GM12865 (cell line): ENCODE measurements around the gene TMPRSS13.

Source experiments
- DNase-seq: peaks from one replicate; pipeline ENCODE4 v3.0.0; 2010; ENCODE audit warnings: low read depth
- H3K4me3 ChIP-seq: 2 replicates; pipeline ENCODE4 v1.5.1; 2011; ENCODE audit warnings: mild to moderate bottlenecking, low read depth, low read length, control low read depth
- CTCF ChIP-seq: IDR thresholded peaks from 2 replicates; pipeline ENCODE4 v1.5.1; 2011; ENCODE audit warnings: low read length, control low read depth, low read depth, inconsistent platforms; ENCODE audit not compliant: insufficient read depth; ENCODE audit errors: missing control alignments

Gene TMPRSS13

GRCh38 chr11:117882311-117882905 is 46.8 kb downstream of the TMPRSS13 start:
- no peak for TF ChIP-seq CTCF
- H3K4me3 ChIP-seq = no peak overlapping the region
- DNase-seq = no peak

- no peak for TF ChIP-seq CTCF
- no peak overlapping the region for H3K4me3 ChIP-seq
- no peak for DNase-seq
Measured at GRCh38 chr11:117881217-117881616, 48.0 kb downstream of the TMPRSS13 start.

DNA sequence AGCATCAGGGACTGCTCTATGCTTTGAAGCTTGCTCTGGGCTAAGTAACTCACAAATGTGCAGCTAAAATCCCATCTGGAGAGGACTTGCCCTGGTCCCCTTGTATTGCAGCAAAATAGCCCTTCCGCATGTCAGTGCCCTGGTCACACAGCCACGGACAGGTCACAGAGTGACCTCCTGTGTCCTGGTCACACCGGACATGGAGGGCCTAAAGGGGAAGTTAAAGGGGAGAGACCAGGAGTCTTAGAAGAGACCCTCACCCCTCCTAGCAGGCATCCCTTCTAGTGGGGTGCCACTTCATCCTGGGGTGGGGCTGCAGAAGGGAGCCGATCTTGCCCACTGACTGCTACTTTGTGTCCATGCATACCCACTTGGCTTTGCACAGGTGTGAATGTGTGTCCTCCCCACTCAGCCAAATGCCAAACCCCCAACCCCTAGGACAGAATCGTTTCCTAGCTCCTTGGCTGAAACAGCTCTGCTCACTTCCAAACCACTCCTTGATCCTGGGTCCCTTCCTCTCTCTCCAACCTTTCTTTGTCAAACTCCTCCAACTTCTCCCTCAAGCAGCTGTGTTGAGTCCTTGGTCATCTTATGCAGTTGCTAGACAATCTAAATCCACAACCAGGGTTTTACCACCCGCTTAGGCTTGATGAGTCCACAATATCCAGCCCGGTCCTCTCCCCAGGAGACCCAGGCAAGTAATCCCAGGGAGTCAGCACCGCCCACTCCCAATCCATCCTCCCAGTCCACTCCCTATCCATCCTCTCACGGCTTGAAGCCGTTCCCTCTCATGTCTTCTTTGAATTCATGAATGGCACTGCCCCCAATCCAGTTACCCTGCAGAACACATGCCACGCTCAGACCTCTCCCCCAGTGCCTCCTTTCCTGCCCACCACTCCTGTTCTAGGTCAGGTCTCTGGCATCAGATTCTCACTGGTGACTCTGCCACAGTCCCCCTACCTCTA is 49.4 kb downstream of the TMPRSS13 start:
- no peak for DNase-seq
- no peak for TF ChIP-seq CTCF
- H3K4me3 ChIP-seq = no peak overlapping the region

GRCh38 chr11:117878939-117879475 is 50.2 kb downstream of the TMPRSS13 start:
- H3K4me3 ChIP-seq = no peak overlapping the region
- no peak for DNase-seq
- no peak for TF ChIP-seq CTCF

- no peak for TF ChIP-seq CTCF
- DNase-seq = no peak
- no peak overlapping the region for H3K4me3 ChIP-seq
Measured at GRCh38 chr11:117878314-117878938, 50.8 kb downstream of the TMPRSS13 start.

DNA sequence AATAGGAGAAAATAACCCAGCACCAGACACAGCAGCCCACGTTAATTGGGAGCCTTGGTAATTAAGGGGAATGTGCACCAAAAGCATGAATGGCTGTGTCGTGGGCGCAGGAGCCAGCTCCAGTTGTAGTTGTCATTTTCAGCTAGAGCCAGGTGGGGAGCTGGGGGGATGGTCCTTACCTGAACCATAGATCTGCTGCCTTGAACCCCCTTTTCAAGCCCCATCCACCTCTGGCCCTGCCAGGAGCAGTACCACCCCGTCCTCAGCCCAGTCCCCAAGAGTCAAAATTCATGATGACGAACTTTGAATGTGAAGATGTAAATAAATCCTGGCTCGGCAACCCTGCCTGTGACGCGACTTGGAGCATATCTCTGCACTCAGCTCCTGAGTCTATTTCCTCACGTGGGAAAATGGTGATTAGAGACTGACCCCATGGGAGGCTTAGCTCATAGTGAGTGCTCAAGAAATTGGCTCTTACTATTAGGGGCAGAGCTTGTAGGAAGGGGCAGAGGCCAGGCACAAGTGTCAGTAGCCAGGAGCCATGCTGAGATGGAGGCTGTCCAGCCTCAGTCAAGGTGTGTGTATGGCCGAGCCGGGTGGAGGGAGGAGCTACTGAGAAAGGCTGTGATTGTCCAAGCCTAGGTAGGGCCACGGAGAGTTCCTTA is 52.0 kb downstream of the TMPRSS13 start:
- DNase-seq = no peak
- H3K4me3 ChIP-seq = no peak overlapping the region
- no peak for TF ChIP-seq CTCF
